WERI-Rb-1 (cell line): ENCODE data around the gene TMPRSS9.

Source experiments
- DNase-seq: peaks from one replicate; pipeline ENCODE4 v3.0.0-alpha.2; 2020
- H3K27ac ChIP-seq: fragments of 250-450 bp; sonication (Bioruptor Pico); 2 replicates; pipeline ENCODE4 v1.5.1; 2020; ENCODE audit warnings: mild to moderate bottlenecking, moderate library complexity
- H3K27me3 ChIP-seq: fragments of 250-450 bp; sonication (Bioruptor Pico); 2 replicates; pipeline ENCODE4 v1.5.1; 2021; ENCODE audit warnings: mild to moderate bottlenecking, low read depth, moderate library complexity; ENCODE audit not compliant: insufficient read depth, severe bottlenecking
- H3K36me3 ChIP-seq: fragments of 250-450 bp; sonication (Bioruptor Pico); 2 replicates; pipeline ENCODE4 v1.5.1; 2020; ENCODE audit warnings: mild to moderate bottlenecking, moderate library complexity
- H3K4me3 ChIP-seq: 2 replicates; pipeline ENCODE4 v1.5.1; 2011; ENCODE audit warnings: low read depth, mild to moderate bottlenecking, control low read depth, low read length
- H3K9me3 ChIP-seq: fragments of 250-450 bp; sonication (Bioruptor Pico); 2 replicates; pipeline ENCODE4 v1.5.1; 2021; ENCODE audit warnings: mild to moderate bottlenecking, moderate library complexity; ENCODE audit not compliant: severe bottlenecking
- CTCF ChIP-seq: IDR thresholded peaks from 2 replicates; pipeline ENCODE4 v1.5.1; 2011; ENCODE audit warnings: low read depth, mild to moderate bottlenecking, control low read depth, inconsistent platforms, low read length

The TMPRSS9 gene

GRCh38 chr19:2375353-2376121 lies 15.5 kb downstream of the TMPRSS9 start:
- peaks cover 9% of the 10 kb centered on the region for H3K9me3 ChIP-seq
- H3K27me3 ChIP-seq, result no peaks in the 10 kb centered on the region
- H3K4me3 ChIP-seq, result no peak overlapping the region
- peak overlapping the region; percentile 64 for H3K27ac ChIP-seq
- no peak for DNase-seq
- H3K36me3 ChIP-seq, result no peaks in the 10 kb centered on the region
- TF ChIP-seq CTCF, result no peak

GRCh38 chr19:2376784-2377519 lies 16.9 kb downstream of the TMPRSS9 start:
- no peak for TF ChIP-seq CTCF

GRCh38 chr19:2380567-2380966 lies 20.5 kb downstream of the TMPRSS9 start:
- no peak overlapping the region for H3K27ac ChIP-seq
- TF ChIP-seq CTCF, result no peak
- H3K9me3 ChIP-seq, result peaks cover 13% of the 10 kb centered on the region
- H3K27me3 ChIP-seq, result no peaks in the 10 kb centered on the region
- no peak for DNase-seq
- H3K36me3 ChIP-seq, result no peaks in the 10 kb centered on the region
- no peak overlapping the region for H3K4me3 ChIP-seq

More at GRCh38 chr19:2376784-2377519, 16.9 kb downstream of the TMPRSS9 start:
- Histone ChIP-seq H3K9me3 (peaks cover 13% of the 10 kb centered on the region), H3K27ac (peak overlapping the region; percentile 64), H3K27me3 (no peaks in the 10 kb centered on the region), H3K36me3 (no peaks in the 10 kb centered on the region), H3K4me3 (no peak overlapping the region)
- no peak for DNase-seq

GRCh38 chr19:2381148-2381820 lies 21.2 kb downstream of the TMPRSS9 start:
- TF ChIP-seq CTCF, result no peak
- peaks cover 13% of the 10 kb centered on the region for H3K9me3 ChIP-seq
- H3K27me3 ChIP-seq, result no peaks in the 10 kb centered on the region
- H3K27ac ChIP-seq, result no peak overlapping the region
- no peaks in the 10 kb centered on the region for H3K36me3 ChIP-seq
- H3K4me3 ChIP-seq, result no peak overlapping the region
- DNase-seq, result no peak

GRCh38 chr19:2382530-2383222 lies 22.6 kb downstream of the TMPRSS9 start:
- no peak for DNase-seq
- no peak for TF ChIP-seq CTCF

More at GRCh38 chr19:2382530-2383222, 22.6 kb downstream of the TMPRSS9 start:
- Histone ChIP-seq H3K4me3 (no peak overlapping the region), H3K9me3 (peaks cover 13% of the 10 kb centered on the region), H3K36me3 (no peaks in the 10 kb centered on the region), H3K27ac (no peak overlapping the region), H3K27me3 (no peaks in the 10 kb centered on the region)
